Breast epithelium (tissue), 3 donors: ENCODE results near the gene AOAH.

Source experiments
- CTCF ChIP-seq, 3 donors: fragments of 450-650 bp; IDR thresholded peaks; one replicate each; pipeline ENCODE4 v1.5.1; 2016 to 2017; ENCODE audit warnings: antibody characterized with exemption in 3 of 3, mild to moderate bottlenecking in 3 of 3, moderate library complexity in 3 of 3
- POLR2A ChIP-seq: fragments of 450-650 bp; IDR thresholded peaks from one replicate; pipeline ENCODE4 v1.6.1; 2016; ENCODE audit warnings: antibody characterized with exemption, mild to moderate bottlenecking, moderate library complexity
- POLR2AphosphoS5 ChIP-seq, 3 donors: sonication (generic); formaldehyde crosslinking; IDR thresholded peaks; one replicate each; pipeline ENCODE4 v1.6.1; 2017; ENCODE audit warnings: antibody characterized with exemption in 3 of 3

- TF ChIP-seq CTCF (IDR thresholded peaks at IDR 0.05) (no peak), POLR2AphosphoS5 (IDR thresholded peaks at IDR 0.05) (no peak), POLR2A (no peak)
These were observed 191.3 kb downstream of the AOAH start for GRCh38 chr7:36532981-36533499.
